ENCODE measurements around the gene TGFBI. TPM values are rescaled to one million over a fixed set of nuclear protein-coding genes. Genes with fewer than 3 reads are reported as not detected.

The TGFBI gene
- total RNA-seq, 1 donor: 281 TPM

GRCh38 chr5:136055612-136056309 is 27.0 kb downstream of the TGFBI start:
- no peak for TF ChIP-seq CTCF (IDR thresholded peaks at IDR 0.05; ENCODE audit: insufficient read depth, low read depth, low read length)
- no peak overlapping the region for H3K4me3 ChIP-seq (ENCODE audit: low read depth, low read length)
- peak; percentile 65 for DNase-seq (ENCODE audit: low read depth)

GRCh38 chr5:136056336-136056735 is 27.5 kb downstream of the TGFBI start:
- no peak for DNase-seq (ENCODE audit: low read depth)
- TF ChIP-seq CTCF (IDR thresholded peaks at IDR 0.05; ENCODE audit: insufficient read depth, low read depth, low read length): no peak
- H3K4me3 ChIP-seq (ENCODE audit: low read depth, low read length): no peak overlapping the region

GRCh38 chr5:136056771-136057335 is 28.1 kb downstream of the TGFBI start:
- no peak overlapping the region for H3K4me3 ChIP-seq (ENCODE audit: low read depth, low read length)
- no peak for DNase-seq (ENCODE audit: low read depth)
- TF ChIP-seq CTCF (IDR thresholded peaks at IDR 0.05; ENCODE audit: insufficient read depth, low read depth, low read length): no peak

GRCh38 chr5:136057401-136058038 is 28.7 kb downstream of the TGFBI start:
- TF ChIP-seq CTCF (IDR thresholded peaks at IDR 0.05; ENCODE audit: insufficient read depth, low read depth, low read length): no peak
- H3K4me3 ChIP-seq (ENCODE audit: low read depth, low read length): no peak overlapping the region
- DNase-seq (ENCODE audit: low read depth): peak; percentile 93

GRCh38 chr5:136058039-136058971 is 29.5 kb downstream of the TGFBI start:
- peak; percentile 60 for TF ChIP-seq CTCF (IDR thresholded peaks at IDR 0.05; ENCODE audit: insufficient read depth, low read depth, low read length)
- H3K4me3 ChIP-seq (ENCODE audit: low read depth, low read length): no peak overlapping the region
- peak; percentile 100 for DNase-seq (ENCODE audit: low read depth)

- no peak overlapping the region for H3K4me3 ChIP-seq (ENCODE audit: low read depth, low read length)
- DNase-seq (ENCODE audit: low read depth): no peak
- no peak for TF ChIP-seq CTCF (IDR thresholded peaks at IDR 0.05; ENCODE audit: insufficient read depth, low read depth, low read length)
Observed at GRCh38 chr5:136058972-136059354, 30.2 kb downstream of the TGFBI start.
